ENCODE measurements around the gene CD2BP2.

DNA sequence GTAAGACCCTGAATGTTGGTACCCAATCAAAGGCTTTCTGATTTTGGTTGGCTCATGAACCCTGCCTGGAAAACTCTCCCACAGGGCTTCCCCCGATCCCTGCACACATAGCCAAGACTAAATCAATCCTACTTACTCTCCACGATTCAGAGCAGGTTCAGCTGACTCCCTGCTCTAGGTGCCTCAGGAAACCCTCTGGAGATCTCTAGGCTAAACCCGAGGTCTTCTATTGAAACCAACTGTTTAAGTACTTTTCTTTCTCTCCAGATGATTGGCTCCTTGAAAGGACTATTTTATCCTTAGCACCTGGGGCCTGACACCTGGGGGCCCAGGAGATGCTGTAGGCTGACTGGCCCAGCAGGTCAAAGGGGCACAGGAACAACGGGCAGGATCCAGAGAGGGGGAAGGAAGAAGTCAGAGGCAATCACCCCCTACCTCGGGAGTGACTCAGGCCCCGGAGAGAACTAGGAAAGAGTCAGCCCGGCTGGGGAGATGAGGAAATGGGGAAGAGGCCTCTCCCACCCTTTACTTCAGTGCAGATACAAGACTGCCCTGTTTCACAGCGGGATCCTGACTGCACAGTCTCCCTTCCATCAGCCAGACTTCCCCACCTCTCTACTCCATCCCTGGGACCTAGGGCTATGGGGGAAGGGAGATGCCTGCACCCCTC lies 13.1 kb upstream of the CD2BP2 start:
- TF ChIP-seq, protein P1, sequence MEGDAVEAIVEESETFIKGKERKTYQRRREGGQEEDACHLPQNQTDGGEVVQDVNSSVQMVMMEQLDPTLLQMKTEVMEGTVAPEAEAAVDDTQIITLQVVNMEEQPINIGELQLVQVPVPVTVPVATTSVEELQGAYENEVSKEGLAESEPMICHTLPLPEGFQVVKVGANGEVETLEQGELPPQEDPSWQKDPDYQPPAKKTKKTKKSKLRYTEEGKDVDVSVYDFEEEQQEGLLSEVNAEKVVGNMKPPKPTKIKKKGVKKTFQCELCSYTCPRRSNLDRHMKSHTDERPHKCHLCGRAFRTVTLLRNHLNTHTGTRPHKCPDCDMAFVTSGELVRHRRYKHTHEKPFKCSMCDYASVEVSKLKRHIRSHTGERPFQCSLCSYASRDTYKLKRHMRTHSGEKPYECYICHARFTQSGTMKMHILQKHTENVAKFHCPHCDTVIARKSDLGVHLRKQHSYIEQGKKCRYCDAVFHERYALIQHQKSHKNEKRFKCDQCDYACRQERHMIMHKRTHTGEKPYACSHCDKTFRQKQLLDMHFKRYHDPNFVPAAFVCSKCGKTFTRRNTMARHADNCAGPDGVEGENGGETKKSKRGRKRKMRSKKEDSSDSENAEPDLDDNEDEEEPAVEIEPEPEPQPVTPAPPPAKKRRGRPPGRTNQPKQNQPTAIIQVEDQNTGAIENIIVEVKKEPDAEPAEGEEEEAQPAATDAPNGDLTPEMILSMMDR (conservative IDR thresholded peaks at IDR 0.05; ENCODE audit: low read depth, low read length) = no peak
- no peak for TF ChIP-seq EZH2 (IDR thresholded peaks at IDR 0.05; ENCODE audit: low read length, unreplicated experiment)

Measured in PC-3 (cell line).